ENCODE data around the gene NMUR1. TPM values are rescaled to one million over a fixed set of nuclear protein-coding genes. Genes with fewer than 3 reads are reported as not detected.
A peak's percentile ranks its signal among the peaks of the same experiment; 100 is the strongest.
"Not testable (repeated sequence)": the region's sequence is repeated elsewhere in the genome, so short reads cannot be mapped to it uniquely, and the experiment has no call there.

The NMUR1 gene
- total and polyA plus RNA-seq, 4 experiments from 2014 or later: 0.05 TPM; not detected in 3

DNA sequence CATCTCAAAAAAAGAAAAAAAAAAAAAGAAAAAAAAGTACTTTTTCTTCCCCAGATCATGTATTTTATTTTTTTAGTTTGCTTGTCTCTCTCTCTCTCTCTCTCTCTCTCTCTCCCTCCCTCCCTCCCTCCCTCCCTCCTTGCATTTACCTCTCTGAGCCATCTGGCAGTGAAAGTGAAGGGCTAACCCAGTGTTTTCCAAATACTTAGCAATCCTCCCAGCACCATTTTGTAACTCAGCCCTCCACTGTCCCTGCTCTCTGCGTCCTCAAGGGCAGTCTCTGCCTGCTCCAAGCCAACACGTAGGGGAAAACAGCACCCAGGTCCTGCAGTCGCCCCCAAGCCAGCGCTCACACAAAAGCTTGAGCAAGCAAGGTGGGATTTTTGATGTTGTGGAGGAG is 42.9 kb upstream of the NMUR1 start:
- ChIA-PET POLR2A (ENCODE audit: partially characterized antibody) (no interaction called here), CTCF (ENCODE audit: partially characterized antibody) (no interaction called here)
- no peak for DNase-seq
- Histone ChIP-seq H3K9me3 (ENCODE audit: control insufficient read depth in 1 of 2, low read length in 2 of 2) (no peaks in the 10 kb centered on the region), H3K4me1 (ENCODE audit: insufficient read depth, low read length) (no peaks in the 10 kb centered on the region), H3K36me3 (ENCODE audit: insufficient read depth, low read length) (no peaks in the 10 kb centered on the region), H3K27ac (ENCODE audit: low read depth, low read length) (no peak overlapping the region), H3K27me3 (ENCODE audit: insufficient read depth, low read length) (no peaks in the 10 kb centered on the region), H3K4me3 (ENCODE audit: low read length in 2 of 2) (no peak overlapping the region)
- no peaks in the 10 kb centered on the region for H3K27me3 Mint-ChIP-seq
- H3K4me1 Mint-ChIP-seq: peaks cover 0 to 2% (median 0%) of the 10 kb centered on the region in 4 donors
- intact Hi-C loops (cut with micrococcal nuclease): no loop called here
- H3K4me3 Mint-ChIP-seq: no peak overlapping the region
- H3K27ac Mint-ChIP-seq: no peak overlapping the region
- H3K36me3 Mint-ChIP-seq: no peaks in the 10 kb centered on the region
- no peaks in the 10 kb centered on the region for H3K9me3 Mint-ChIP-seq

DNA sequence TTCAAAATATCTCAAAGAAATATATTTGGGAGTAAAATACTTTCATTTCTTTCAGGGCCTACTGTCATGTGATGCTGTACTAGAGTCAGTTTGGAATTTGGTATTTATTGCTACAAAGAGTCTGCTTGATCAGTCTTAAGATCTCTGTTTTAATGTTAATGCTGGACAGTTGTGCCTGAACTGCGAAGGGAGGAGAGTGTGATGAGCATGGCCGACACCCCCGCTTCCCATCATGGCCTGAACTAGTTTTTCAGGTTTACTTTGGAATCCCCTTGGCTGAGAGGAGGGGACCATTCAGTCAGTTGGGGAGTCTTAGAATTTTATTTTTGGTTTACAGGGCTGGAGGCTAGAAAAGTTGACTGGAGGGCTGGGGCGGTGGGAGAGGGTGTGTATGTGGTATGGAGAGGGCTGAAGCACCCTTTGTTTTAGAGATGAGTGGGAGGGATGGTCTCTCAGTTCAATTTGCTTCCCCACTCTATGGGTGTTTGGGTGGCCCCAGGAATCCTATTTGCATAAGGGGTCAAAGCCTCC is 41.5 kb upstream of the NMUR1 start:
- H3K9me3 Mint-ChIP-seq: no peaks in the 10 kb centered on the region
- CTCF ChIA-PET (ENCODE audit: partially characterized antibody): interaction anchor here (0.7 to 1.6 kb wide), 4 partner anchors 11 to 521 kb away, joined by 3 to 4 read pairs (median 4); no protein-coding TSS in a partner anchor

DNA sequence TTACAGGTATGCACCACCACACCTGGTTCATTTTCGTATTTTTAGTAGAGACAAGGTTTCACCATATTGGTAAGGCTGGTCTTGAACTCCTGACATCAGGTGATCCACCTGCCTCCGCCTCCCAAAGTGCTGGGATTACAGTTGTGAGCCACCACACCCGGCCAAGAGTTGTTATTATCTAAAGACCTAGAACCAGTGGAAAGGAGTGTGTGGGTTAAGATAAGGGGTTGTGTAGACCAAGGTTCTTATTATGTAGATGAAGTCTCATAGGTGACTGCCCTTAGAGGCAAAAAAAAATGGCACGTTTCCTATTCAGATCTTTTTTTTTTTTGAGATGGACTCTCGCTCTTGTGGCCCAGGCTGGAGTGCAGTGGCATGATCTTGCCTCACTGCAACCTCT is 40.7 kb upstream of the NMUR1 start:
- H3K9me3 Mint-ChIP-seq; H3K27ac Mint-ChIP-seq; H3K4me1 Mint-ChIP-seq; H3K9me3 ChIP-seq (ENCODE audit: control insufficient read depth in 1 of 2, low read length in 2 of 2); H3K36me3 ChIP-seq (ENCODE audit: insufficient read depth, low read length); H3K27me3 Mint-ChIP-seq; DNase-seq; H3K4me3 ChIP-seq (ENCODE audit: low read length in 2 of 2); H3K36me3 Mint-ChIP-seq; intact Hi-C loops (cut with micrococcal nuclease); H3K27ac ChIP-seq (ENCODE audit: low read depth, low read length); POLR2A ChIA-PET (ENCODE audit: partially characterized antibody); H3K4me3 Mint-ChIP-seq; H3K4me1 ChIP-seq (ENCODE audit: insufficient read depth, low read length); H3K27me3 ChIP-seq (ENCODE audit: insufficient read depth, low read length): not testable (repeated sequence)
- CTCF ChIA-PET (ENCODE audit: partially characterized antibody): interaction anchor here (1.6 kb wide), 1 partner anchor 31 kb away, joined by 4 read pairs; no protein-coding TSS in a partner anchor

More for the DNA sequence above, 41.5 kb upstream of the NMUR1 start:
- no peak overlapping the region for H3K4me3 ChIP-seq (ENCODE audit: low read length in 2 of 2)
- POLR2A ChIA-PET (ENCODE audit: partially characterized antibody): no interaction called here
- Mint-ChIP-seq H3K27me3 (no peaks in the 10 kb centered on the region), H3K4me3 (no peak overlapping the region), H3K27ac (peak overlapping the region in 1 of 7 donors; percentile 7), H3K4me1 (peaks cover 0 to 2% (median 0%) of the 10 kb centered on the region in 4 donors), H3K36me3 (no peaks in the 10 kb centered on the region)
- no peaks in the 10 kb centered on the region for H3K27me3 ChIP-seq (ENCODE audit: insufficient read depth, low read length)
- no peaks in the 10 kb centered on the region for H3K9me3 ChIP-seq (ENCODE audit: control insufficient read depth in 1 of 2, low read length in 2 of 2)
- H3K36me3 ChIP-seq (ENCODE audit: insufficient read depth, low read length): no peaks in the 10 kb centered on the region
- no peak for DNase-seq
- no peaks in the 10 kb centered on the region for H3K4me1 ChIP-seq (ENCODE audit: insufficient read depth, low read length)
- intact Hi-C loops (cut with micrococcal nuclease): no loop called here
- H3K27ac ChIP-seq (ENCODE audit: low read depth, low read length): no peak overlapping the region

DNA sequence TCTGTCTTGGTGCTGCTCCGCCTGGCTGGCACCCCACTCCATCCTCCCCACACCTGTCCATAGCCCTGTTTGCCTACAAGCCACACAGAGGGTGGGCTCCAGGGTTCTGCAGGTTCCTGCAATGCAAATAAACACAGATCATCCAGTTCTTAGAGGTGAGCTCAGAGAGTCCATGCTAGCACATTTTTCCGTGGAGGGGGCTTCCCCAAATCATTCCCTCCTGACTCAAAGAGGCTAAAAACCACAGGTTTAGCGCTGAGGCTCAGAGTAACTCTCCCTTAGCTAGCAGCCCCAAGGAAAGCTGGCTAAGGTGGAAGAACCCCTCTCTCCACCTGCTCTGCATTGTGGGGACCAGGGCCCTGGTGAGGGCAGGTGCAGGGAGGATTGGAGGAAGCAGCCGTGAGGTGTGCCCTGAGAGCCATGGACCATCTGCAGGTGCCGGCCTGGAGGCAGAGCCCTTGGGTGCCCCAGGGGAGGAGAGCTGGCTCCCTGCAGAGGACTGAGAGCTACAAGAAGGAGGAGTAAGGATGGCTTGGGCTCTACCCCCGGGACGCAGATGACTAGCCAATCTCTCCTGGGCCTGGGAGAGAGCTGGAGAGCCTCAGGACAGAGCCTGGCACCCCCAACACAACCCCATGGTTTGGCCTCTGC is 38.7 kb upstream of the NMUR1 start:
- H3K4me1 ChIP-seq (ENCODE audit: insufficient read depth, low read length): no peaks in the 10 kb centered on the region
- Mint-ChIP-seq H3K4me1 (peaks cover 0 to 2% (median 0%) of the 10 kb centered on the region in 4 donors), H3K9me3 (no peaks in the 10 kb centered on the region), H3K27me3 (no peaks in the 10 kb centered on the region), H3K4me3 (no peak overlapping the region), H3K27ac (peak overlapping the region in 1 of 7 donors; percentile 23), H3K36me3 (no peaks in the 10 kb centered on the region)
- ChIA-PET CTCF (ENCODE audit: partially characterized antibody) (interaction anchor here (1.5 kb wide), 1 partner anchor 11 kb away, joined by 4 read pairs; no protein-coding TSS in a partner anchor), POLR2A (ENCODE audit: partially characterized antibody) (no interaction called here)
- H3K27me3 ChIP-seq (ENCODE audit: insufficient read depth, low read length): no peaks in the 10 kb centered on the region
- H3K36me3 ChIP-seq (ENCODE audit: insufficient read depth, low read length): no peaks in the 10 kb centered on the region
- no peak overlapping the region for H3K27ac ChIP-seq (ENCODE audit: low read depth, low read length)
- no peaks in the 10 kb centered on the region for H3K9me3 ChIP-seq (ENCODE audit: control insufficient read depth in 1 of 2, low read length in 2 of 2)
- intact Hi-C loops (cut with micrococcal nuclease): no loop called here
- no peak for DNase-seq
- no peak overlapping the region for H3K4me3 ChIP-seq (ENCODE audit: low read length in 2 of 2)

DNA sequence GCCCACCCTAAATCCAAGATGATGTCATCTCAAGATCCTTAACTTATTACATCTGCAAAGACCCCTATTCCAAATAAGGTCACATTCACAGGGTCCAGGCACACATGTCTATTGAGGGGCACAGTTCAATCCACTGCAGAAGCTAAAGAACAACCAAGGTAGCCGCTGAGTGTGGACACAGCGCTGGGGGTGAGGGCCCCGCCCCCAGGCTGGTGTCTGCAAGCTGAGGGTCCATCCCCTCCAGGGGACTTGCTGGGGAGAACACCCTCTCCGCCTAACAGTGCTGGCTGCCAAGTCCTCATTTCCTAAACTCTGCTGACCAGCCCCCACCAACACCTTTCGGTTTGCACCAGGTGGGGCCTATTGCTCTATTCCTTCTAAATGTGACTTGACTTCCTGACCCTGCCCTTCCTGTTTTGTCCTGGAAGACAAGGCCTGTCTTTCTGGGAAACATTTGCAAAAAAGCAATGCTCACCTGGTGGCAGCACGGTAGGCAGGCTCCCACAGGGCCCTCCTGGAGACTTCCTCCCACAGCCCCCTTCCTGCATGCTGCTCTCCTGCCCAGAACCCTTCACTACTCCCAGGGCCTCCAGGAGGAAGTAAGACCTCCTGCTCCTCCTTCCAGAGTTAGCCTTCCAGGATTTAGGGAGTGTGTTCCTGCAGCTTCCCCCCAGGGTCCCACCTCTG is 38.0 kb upstream of the NMUR1 start:
- H3K27ac ChIP-seq (ENCODE audit: low read depth, low read length): no peak overlapping the region
- Mint-ChIP-seq H3K27ac (no peak overlapping the region), H3K4me1 (peaks cover 0 to 2% (median 0%) of the 10 kb centered on the region in 4 donors), H3K9me3 (no peaks in the 10 kb centered on the region), H3K36me3 (no peaks in the 10 kb centered on the region), H3K4me3 (no peak overlapping the region), H3K27me3 (no peaks in the 10 kb centered on the region)
- no peak overlapping the region for H3K4me3 ChIP-seq (ENCODE audit: low read length in 2 of 2)
- no peaks in the 10 kb centered on the region for H3K36me3 ChIP-seq (ENCODE audit: insufficient read depth, low read length)
- no peaks in the 10 kb centered on the region for H3K27me3 ChIP-seq (ENCODE audit: insufficient read depth, low read length)
- H3K9me3 ChIP-seq (ENCODE audit: control insufficient read depth in 1 of 2, low read length in 2 of 2): no peaks in the 10 kb centered on the region
- DNase-seq: no peak
- ChIA-PET POLR2A (ENCODE audit: partially characterized antibody) (no interaction called here), CTCF (ENCODE audit: partially characterized antibody) (interaction anchor here (1.5 kb wide), 1 partner anchor 10 kb away, joined by 4 read pairs; no protein-coding TSS in a partner anchor)
- no peaks in the 10 kb centered on the region for H3K4me1 ChIP-seq (ENCODE audit: insufficient read depth, low read length)
- intact Hi-C loops (cut with micrococcal nuclease): no loop called here

DNA sequence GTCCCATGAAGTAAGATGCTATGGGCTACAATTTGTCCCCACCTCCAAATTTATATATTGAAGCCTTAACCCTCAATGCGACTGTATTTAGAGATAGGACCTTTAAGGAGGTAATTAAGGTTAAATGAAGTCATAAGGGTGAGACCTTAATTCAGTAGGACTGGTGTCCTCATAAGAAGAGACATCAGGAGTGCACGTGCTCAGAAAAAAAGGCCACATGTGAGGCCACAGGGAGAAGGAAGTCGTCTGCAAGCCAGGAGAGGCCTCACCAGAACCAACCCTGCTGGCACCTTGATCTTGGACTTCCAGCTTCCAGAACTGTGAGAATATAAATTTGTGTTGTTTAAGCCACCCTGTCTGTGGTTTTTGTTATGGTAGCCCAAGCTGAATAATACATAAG is 36.9 kb upstream of the NMUR1 start:
- Histone ChIP-seq H3K4me3 (ENCODE audit: low read length in 2 of 2) (no peak overlapping the region), H3K27me3 (ENCODE audit: insufficient read depth, low read length) (no peaks in the 10 kb centered on the region), H3K4me1 (ENCODE audit: insufficient read depth, low read length) (no peaks in the 10 kb centered on the region), H3K36me3 (ENCODE audit: insufficient read depth, low read length) (no peaks in the 10 kb centered on the region), H3K9me3 (ENCODE audit: control insufficient read depth in 1 of 2, low read length in 2 of 2) (no peaks in the 10 kb centered on the region), H3K27ac (ENCODE audit: low read depth, low read length) (no peak overlapping the region)
- Mint-ChIP-seq H3K9me3 (no peaks in the 10 kb centered on the region), H3K36me3 (no peaks in the 10 kb centered on the region), H3K4me3 (no peak overlapping the region), H3K27me3 (no peaks in the 10 kb centered on the region), H3K27ac (no peak overlapping the region), H3K4me1 (peaks cover 0 to 2% (median 0%) of the 10 kb centered on the region in 4 donors)
- CTCF ChIA-PET (ENCODE audit: partially characterized antibody): interaction anchor here (2.0 kb wide), 1 partner anchor 32 kb away, joined by 5 read pairs; no protein-coding TSS in a partner anchor
- POLR2A ChIA-PET (ENCODE audit: partially characterized antibody): no interaction called here
- intact Hi-C loops (cut with micrococcal nuclease): no loop called here
- DNase-seq: no peak

DNA sequence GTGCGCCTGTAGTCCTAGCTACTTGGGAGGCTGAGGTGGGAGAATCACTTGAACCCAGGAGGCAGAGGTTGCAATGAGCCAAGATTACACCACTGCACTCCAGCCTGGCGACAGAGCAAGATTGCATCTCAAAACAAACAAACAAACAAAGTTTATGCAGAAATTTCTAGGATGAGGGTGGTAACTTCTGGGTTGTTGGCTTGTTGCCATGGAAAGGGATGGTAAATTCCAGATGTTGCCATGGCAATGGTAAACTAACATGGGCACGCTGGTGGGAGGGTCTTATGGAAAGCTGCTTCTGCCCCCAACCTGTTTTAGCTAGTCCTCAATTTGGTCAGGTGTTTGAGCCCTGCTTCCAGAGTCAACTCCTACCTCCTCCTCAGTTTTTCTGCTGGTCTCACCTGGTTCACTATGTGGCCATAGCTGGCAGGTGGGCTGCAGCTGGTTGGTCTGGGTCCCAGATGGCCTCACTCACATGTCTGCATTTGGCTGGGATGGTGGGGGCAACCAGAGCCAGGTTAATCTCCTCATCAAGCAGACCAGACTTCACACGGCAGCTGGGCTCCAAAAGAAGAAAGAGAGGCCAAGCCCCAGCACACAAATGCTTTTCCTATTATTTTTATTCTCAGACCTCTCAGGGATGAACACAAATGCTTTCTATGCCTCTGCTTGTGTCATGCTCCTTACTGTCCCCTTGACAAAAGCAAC is 35.8 kb upstream of the NMUR1 start:
- Histone ChIP-seq H3K4me3 (ENCODE audit: low read length in 2 of 2) (no peak overlapping the region), H3K36me3 (ENCODE audit: insufficient read depth, low read length) (no peaks in the 10 kb centered on the region), H3K27ac (ENCODE audit: low read depth, low read length) (no peak overlapping the region), H3K4me1 (ENCODE audit: insufficient read depth, low read length) (no peaks in the 10 kb centered on the region), H3K9me3 (ENCODE audit: control insufficient read depth in 1 of 2, low read length in 2 of 2) (no peaks in the 10 kb centered on the region), H3K27me3 (ENCODE audit: insufficient read depth, low read length) (no peaks in the 10 kb centered on the region)
- intact Hi-C loops (cut with micrococcal nuclease): no loop called here
- no peak overlapping the region for H3K27ac Mint-ChIP-seq
- no peaks in the 10 kb centered on the region for H3K9me3 Mint-ChIP-seq
- CTCF ChIA-PET (ENCODE audit: partially characterized antibody): interaction anchor here (1.0 to 2.0 kb wide), 2 partner anchors 10 to 33 kb away, joined by 3 to 5 read pairs; no protein-coding TSS in a partner anchor
- DNase-seq: no peak
- H3K36me3 Mint-ChIP-seq: no peaks in the 10 kb centered on the region
- H3K27me3 Mint-ChIP-seq: no peaks in the 10 kb centered on the region
- peaks cover 0 to 2% (median 0%) of the 10 kb centered on the region in 4 donors for H3K4me1 Mint-ChIP-seq
- POLR2A ChIA-PET (ENCODE audit: partially characterized antibody): no interaction called here
- H3K4me3 Mint-ChIP-seq: no peak overlapping the region
